Left hindlimb (tissue), 1 donor: ENCODE results near the gene TCFL5.

Source experiments
- DNase-seq: peaks from one replicate; pipeline ENCODE4 v3.0.0-alpha.2; 2018

Gene TCFL5

GRCh38 chr20:62832212-62832922, 29.3 kb downstream of the TCFL5 start:
- peak; percentile 51 for DNase-seq

GRCh38 chr20:62831854-62832211, 29.8 kb downstream of the TCFL5 start:
- DNase-seq: no peak

- peak; percentile 58 for DNase-seq
These were observed 30.2 kb downstream of the TCFL5 start for GRCh38 chr20:62831361-62831788.

- peak; percentile 44 for DNase-seq
These were observed 30.8 kb downstream of the TCFL5 start for GRCh38 chr20:62830821-62831220.

GRCh38 chr20:62830251-62830650, 31.4 kb downstream of the TCFL5 start:
- peak; percentile 34 for DNase-seq

- peak; percentile 30 for DNase-seq
These were observed 32.1 kb downstream of the TCFL5 start for GRCh38 chr20:62829231-62830230.

- DNase-seq: peak; percentile 34
These were observed 33.0 kb downstream of the TCFL5 start for GRCh38 chr20:62828511-62829230.

- DNase-seq: no peak
These were observed 33.6 kb downstream of the TCFL5 start for GRCh38 chr20:62828051-62828450.

GRCh38 chr20:62827311-62828038, 34.1 kb downstream of the TCFL5 start:
- DNase-seq: peak; percentile 41

GRCh38 chr20:62826646-62827310, 34.8 kb downstream of the TCFL5 start:
- DNase-seq: peak; percentile 26

- DNase-seq: peak; percentile 53
These were observed 35.5 kb downstream of the TCFL5 start for GRCh38 chr20:62825986-62826645.

GRCh38 chr20:62825333-62825985, 36.2 kb downstream of the TCFL5 start:
- peak; percentile 61 for DNase-seq

GRCh38 chr20:62824476-62825332, 36.9 kb downstream of the TCFL5 start:
- DNase-seq: peak; percentile 61

GRCh38 chr20:62823688-62824475, 37.7 kb downstream of the TCFL5 start:
- peak; percentile 45 for DNase-seq

GRCh38 chr20:62822788-62823651, 38.6 kb downstream of the TCFL5 start:
- no peak for DNase-seq

- DNase-seq: no peak
These were observed 39.3 kb downstream of the TCFL5 start for GRCh38 chr20:62822239-62822787.

- DNase-seq: no peak
These were observed 39.9 kb downstream of the TCFL5 start for GRCh38 chr20:62821726-62822210.
